Smooth muscle cell (in vitro differentiated cells): Measurements from ENCODE around the gene RNF26. TPM values are rescaled to one million over a fixed set of nuclear protein-coding genes. Genes with fewer than 3 reads are reported as not detected.

Source experiments
- DNase-seq: peaks from one replicate; lab custom pipeline; 2025; ENCODE audit not compliant: unreplicated experiment; lab: John Stamatoyannopoulos, UW
- H2AFZ ChIP-seq: fragments of 200-600 bp; sonication (generic); 2 replicates; pipeline ENCODE4 v1.6.0; 2016; ENCODE audit warnings: antibody characterized with exemption, low read depth, mild to moderate bottlenecking
- H3F3A ChIP-seq: fragments of 200-600 bp; sonication (generic); 2 replicates; pipeline ENCODE4 v1.6.0; 2017; ENCODE audit warnings: antibody characterized with exemption, low read depth
- H3K27ac ChIP-seq: fragments of 200-600 bp; sonication (generic); 2 replicates; pipeline ENCODE4 v1.5.1; 2016; ENCODE audit warnings: low read depth, mild to moderate bottlenecking
- H3K27me3 ChIP-seq: fragments of 200-600 bp; sonication (generic); 2 replicates; pipeline ENCODE4 v1.6.1; 2016; ENCODE audit warnings: low read depth, mild to moderate bottlenecking
- H3K36me3 ChIP-seq: fragments of 200-600 bp; sonication (generic); 2 replicates; pipeline ENCODE4 v1.5.1; 2016; ENCODE audit warnings: low read depth
- H3K4me1 ChIP-seq: fragments of 200-600 bp; sonication (generic); 2 replicates; pipeline ENCODE4 v1.5.1; 2016; ENCODE audit warnings: low read depth
- H3K4me2 ChIP-seq: fragments of 200-600 bp; sonication (generic); 2 replicates; pipeline ENCODE4 v1.6.0; 2016; ENCODE audit warnings: mild to moderate bottlenecking
- H3K4me3 ChIP-seq: fragments of 200-600 bp; sonication (generic); 2 replicates; pipeline ENCODE4 v1.5.1; 2016; ENCODE audit warnings: mild to moderate bottlenecking
- H3K79me2 ChIP-seq: fragments of 200-600 bp; sonication (generic); 2 replicates; pipeline ENCODE4 v1.6.0; 2016; ENCODE audit warnings: low read depth, mild to moderate bottlenecking
- H3K9ac ChIP-seq: fragments of 200-600 bp; sonication (generic); 2 replicates; pipeline ENCODE4 v1.6.0; 2016; ENCODE audit warnings: low read depth
- H3K9me3 ChIP-seq: fragments of 200-600 bp; sonication (generic); replicated peaks from 2 replicates; pipeline ENCODE4 v1.5.1; 2016; ENCODE audit warnings: low read depth
- H4K20me1 ChIP-seq: fragments of 200-600 bp; sonication (generic); 2 replicates; pipeline ENCODE4 v1.6.0; 2016; ENCODE audit warnings: low read depth
- CTCF ChIP-seq: fragments of 200-600 bp; sonication (generic); IDR thresholded peaks from 2 replicates; pipeline ENCODE4 v1.5.1; 2017; ENCODE audit warnings: borderline replicate concordance, mild to moderate bottlenecking, antibody characterized with exemption; ENCODE audit not compliant: insufficient read depth, poor library complexity, severe bottlenecking
- WGBS: methylation state at CpG from one replicate; pipeline ENCODE4 v1.1.7; 2016; ENCODE audit warnings: low lambda C conversion rate; 5-methylcytosine and 5-hydroxymethylcytosine counted together
- polyA plus RNA-seq: library from polyadenylated mRNA; unstranded; fragments of >200 nt; fragmentation: Nextera tagmentation; extraction: Ambion mirVana; gene quantifications from 2 replicates; pipeline ENCODE4 v1.2.1, GENCODE V29; 2016
- total RNA-seq: library from RNA; depleted of rRNA; stranded (reverse); fragments of >200 nt; gene quantifications from 2 replicates; pipeline ENCODE4 v1.2.3, GENCODE V29; 2014

Gene RNF26
- total and polyA plus RNA-seq, 2 experiments from 2014 or later: 14.6 to 63.1 TPM

- H3K4me2 ChIP-seq: no peak overlapping the region
- DNase-seq: no peak
- H3K4me3 ChIP-seq: no peak overlapping the region
- no peak overlapping the region for H3K9ac ChIP-seq
- H4K20me1 ChIP-seq: no peaks in the 10 kb centered on the region
- no peaks in the 10 kb centered on the region for H3K79me2 ChIP-seq
- no peaks in the 10 kb centered on the region for H3F3A ChIP-seq
- TF ChIP-seq CTCF: no peak
- WGBS: 100% methylated on average over 1 of the region's 1 CpG
- H3K4me1 ChIP-seq: peaks cover 14% of the 10 kb centered on the region
- no peak overlapping the region for H2AFZ ChIP-seq
- no peaks in the 10 kb centered on the region for H3K36me3 ChIP-seq
- no peaks in the 10 kb centered on the region for H3K9me3 ChIP-seq
- H3K27ac ChIP-seq: no peak overlapping the region
- no peaks in the 10 kb centered on the region for H3K27me3 ChIP-seq
Observed at GRCh38 chr11:119307219-119307618, 27.1 kb upstream of the RNF26 start.

GRCh38 chr11:119307974-119308373 lies 26.4 kb upstream of the RNF26 start:
- H3K4me1 ChIP-seq: peaks cover 14% of the 10 kb centered on the region
- no peak for TF ChIP-seq CTCF
- H3K4me3 ChIP-seq: no peak overlapping the region
- no peak for DNase-seq
- no peaks in the 10 kb centered on the region for H3K36me3 ChIP-seq
- no peak overlapping the region for H3K9ac ChIP-seq
- H3K9me3 ChIP-seq: no peaks in the 10 kb centered on the region
- no peak overlapping the region for H2AFZ ChIP-seq
- H3K4me2 ChIP-seq: no peak overlapping the region
- no peak overlapping the region for H3K27ac ChIP-seq
- H3K79me2 ChIP-seq: no peaks in the 10 kb centered on the region
- H3K27me3 ChIP-seq: no peaks in the 10 kb centered on the region
- no peaks in the 10 kb centered on the region for H4K20me1 ChIP-seq
- H3F3A ChIP-seq: no peaks in the 10 kb centered on the region
- WGBS: 93% methylated on average over 5 of the region's 5 CpGs

GRCh38 chr11:119309411-119309810 lies 24.9 kb upstream of the RNF26 start:
- TF ChIP-seq CTCF: no peak
- no peaks in the 10 kb centered on the region for H3K27me3 ChIP-seq
- H3K27ac ChIP-seq: no peak overlapping the region
- no peaks in the 10 kb centered on the region for H3K9me3 ChIP-seq
- H4K20me1 ChIP-seq: no peaks in the 10 kb centered on the region
- no peak overlapping the region for H3K9ac ChIP-seq
- no peaks in the 10 kb centered on the region for H3K36me3 ChIP-seq
- H3K4me3 ChIP-seq: no peak overlapping the region
- H3K4me2 ChIP-seq: no peak overlapping the region
- whole genome bisulfite sequencing: 95% methylated on average over 11 of the region's 11 CpGs
- H2AFZ ChIP-seq: no peak overlapping the region
- H3F3A ChIP-seq: no peaks in the 10 kb centered on the region
- H3K79me2 ChIP-seq: no peaks in the 10 kb centered on the region
- peaks cover 14% of the 10 kb centered on the region for H3K4me1 ChIP-seq
- no peak for DNase-seq

- no peaks in the 10 kb centered on the region for H4K20me1 ChIP-seq
- H2AFZ ChIP-seq: no peak overlapping the region
- no peak overlapping the region for H3K9ac ChIP-seq
- DNase-seq: no peak
- no peak overlapping the region for H3K4me3 ChIP-seq
- H3K36me3 ChIP-seq: no peaks in the 10 kb centered on the region
- H3K4me2 ChIP-seq: no peak overlapping the region
- H3K4me1 ChIP-seq: peaks cover 15% of the 10 kb centered on the region
- H3K79me2 ChIP-seq: no peaks in the 10 kb centered on the region
- no peaks in the 10 kb centered on the region for H3K27me3 ChIP-seq
- H3K9me3 ChIP-seq: no peaks in the 10 kb centered on the region
- no peak for TF ChIP-seq CTCF
- H3F3A ChIP-seq: no peaks in the 10 kb centered on the region
- WGBS: 91% methylated on average over 17 of the region's 17 CpGs
- no peak overlapping the region for H3K27ac ChIP-seq
Observed at GRCh38 chr11:119309953-119310681, 24.2 kb upstream of the RNF26 start.
